ENCODE data around the gene LAMA4. TPM values are rescaled to one million over a fixed set of nuclear protein-coding genes. Genes with fewer than 3 reads are reported as not detected.

LAMA4 gene
- total RNA-seq, 1 experiment from 2014 or later = 58.3 TPM

DNA sequence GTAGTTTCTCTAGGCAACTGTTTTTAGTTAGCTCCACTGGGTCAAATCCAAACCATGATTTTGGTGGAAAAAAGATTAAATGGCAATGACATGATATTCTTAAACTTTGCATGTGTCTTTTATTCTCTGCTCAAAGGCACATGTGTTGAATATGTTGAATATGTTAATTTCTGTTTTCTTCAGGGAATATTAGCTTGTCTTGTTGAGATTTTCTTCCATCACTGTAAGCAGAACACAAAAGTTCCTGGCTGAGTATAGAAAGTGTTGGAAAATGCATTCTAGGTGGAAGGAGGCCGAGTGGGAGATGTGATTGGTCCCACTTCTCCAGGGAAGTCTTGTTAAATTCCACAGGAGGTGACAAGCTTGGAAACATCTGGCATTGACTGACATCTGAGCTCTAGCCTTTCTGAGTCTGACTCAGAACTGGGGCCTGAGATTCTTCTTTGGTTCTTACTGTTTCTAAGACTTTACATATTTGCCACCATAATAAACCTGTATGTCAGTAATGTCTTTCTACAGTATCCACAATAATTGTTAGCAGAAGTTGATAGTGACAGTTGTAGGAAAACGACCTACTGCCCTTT, 81.1 kb downstream of the LAMA4 start:
- intact Hi-C loops (cut with micrococcal nuclease; ENCODE audit: unreplicated experiment) = no loop called here
- no peaks in the 10 kb centered on the region for H3K27me3 ChIP-seq (ENCODE audit: insufficient read depth, low read depth)
- H3K4me1 ChIP-seq (replicated peaks; ENCODE audit: insufficient read depth) = no peaks in the 10 kb centered on the region
- H3F3A ChIP-seq (ENCODE audit: insufficient read depth, low read depth) = no peaks in the 10 kb centered on the region; the same call in 1 of the 2 replicates
- TF ChIP-seq CTCF (conservative IDR thresholded peaks at IDR 0.05) = no peak
- TF ChIP-seq EZH2 (IDR thresholded peaks at IDR 0.05; ENCODE audit: low read depth) = no peak
- ChIA-PET POLR2A (ENCODE audit: unreplicated experiment) (no interaction called here), CTCF (interaction anchor here (0.6 kb wide), 1 partner anchor 15 kb away, joined by 4 read pairs; no protein-coding TSS in a partner anchor)
- H3K27ac ChIP-seq = no peak overlapping the region
- H3K9me2 ChIP-seq (ENCODE audit: insufficient read depth) = no peaks in the 10 kb centered on the region
- H4K20me1 ChIP-seq (ENCODE audit: insufficient read depth) = no peaks in the 10 kb centered on the region
- no peak overlapping the region for H3K4me3 ChIP-seq
- no peak overlapping the region for H2AFZ ChIP-seq
- BruUV-seq (replicated peaks) = no TSS peak
- H3K4me2 ChIP-seq = no peak overlapping the region
- H3K36me3 ChIP-seq (ENCODE audit: low read depth) = peaks cover 73% of the 10 kb centered on the region
- no peaks in the 10 kb centered on the region for H3K9me3 ChIP-seq (ENCODE audit: insufficient read depth, low read depth)
- no peak for DNase-seq
- H3K79me2 ChIP-seq (ENCODE audit: low read depth) = no peaks in the 10 kb centered on the region

GRCh38 chr6:112172540-112172939, 81.8 kb downstream of the LAMA4 start:
- Histone ChIP-seq H3F3A (ENCODE audit: insufficient read depth, low read depth) (no peaks in the 10 kb centered on the region; the same call in 1 of the 2 replicates), H3K27me3 (ENCODE audit: insufficient read depth, low read depth) (no peaks in the 10 kb centered on the region), H3K79me2 (ENCODE audit: low read depth) (no peaks in the 10 kb centered on the region), H4K20me1 (ENCODE audit: insufficient read depth) (no peaks in the 10 kb centered on the region), H3K4me3 (no peak overlapping the region), H3K9me2 (ENCODE audit: insufficient read depth) (no peaks in the 10 kb centered on the region), H3K4me1 (replicated peaks; ENCODE audit: insufficient read depth) (no peaks in the 10 kb centered on the region), H3K9me3 (ENCODE audit: insufficient read depth, low read depth) (no peaks in the 10 kb centered on the region), H2AFZ (no peak overlapping the region), H3K36me3 (ENCODE audit: low read depth) (peaks cover 67% of the 10 kb centered on the region), H3K4me2 (no peak overlapping the region), H3K27ac (no peak overlapping the region)
- intact Hi-C loops (cut with micrococcal nuclease; ENCODE audit: unreplicated experiment) = no loop called here
- no peak for DNase-seq
- BruUV-seq (replicated peaks) = no TSS peak
- ChIA-PET CTCF (interaction anchor here (0.5 to 0.7 kb wide), 2 partner anchors 8 to 1716 kb away, joined by 3 to 4 read pairs; no protein-coding TSS in a partner anchor), POLR2A (ENCODE audit: unreplicated experiment) (no interaction called here)
- TF ChIP-seq EZH2 (IDR thresholded peaks at IDR 0.05; ENCODE audit: low read depth) = no peak
- TF ChIP-seq CTCF (conservative IDR thresholded peaks at IDR 0.05) = no peak

- no peak overlapping the region for H3K4me3 ChIP-seq
- H3K27me3 ChIP-seq (ENCODE audit: insufficient read depth, low read depth) = no peaks in the 10 kb centered on the region
- H3K79me2 ChIP-seq (ENCODE audit: low read depth) = no peaks in the 10 kb centered on the region
- ChIA-PET CTCF (no interaction called here), POLR2A (ENCODE audit: unreplicated experiment) (no interaction called here)
- H3K36me3 ChIP-seq (ENCODE audit: low read depth) = peaks cover 65% of the 10 kb centered on the region
- peaks cover 5% of the 10 kb centered on the region; the same call in 1 of the 2 replicates for H3F3A ChIP-seq (ENCODE audit: insufficient read depth, low read depth)
- no peak overlapping the region for H3K4me2 ChIP-seq
- no peak overlapping the region for H3K27ac ChIP-seq
- intact Hi-C loops (cut with micrococcal nuclease; ENCODE audit: unreplicated experiment) = no loop called here
- DNase-seq = no peak
- no peaks in the 10 kb centered on the region for H3K9me2 ChIP-seq (ENCODE audit: insufficient read depth)
- H4K20me1 ChIP-seq (ENCODE audit: insufficient read depth) = no peaks in the 10 kb centered on the region
- H3K9me3 ChIP-seq (ENCODE audit: insufficient read depth, low read depth) = no peaks in the 10 kb centered on the region
- BruUV-seq (replicated peaks) = no TSS peak
- H2AFZ ChIP-seq = no peak overlapping the region
- TF ChIP-seq EZH2 (IDR thresholded peaks at IDR 0.05; ENCODE audit: low read depth) (no peak), CTCF (conservative IDR thresholded peaks at IDR 0.05) (no peak)
- no peaks in the 10 kb centered on the region for H3K4me1 ChIP-seq (replicated peaks; ENCODE audit: insufficient read depth)
Observed at GRCh38 chr6:112169541-112169940, 84.8 kb downstream of the LAMA4 start.

All from PC-9 (cell line).